OCI-M2 (cell line): Measurements from ENCODE around the gene ZNF428.
"Not testable (repeated sequence)": the region's sequence is repeated elsewhere in the genome, so short reads cannot be mapped to it uniquely, and the experiment has no call there.

Source experiments
- DNase-seq: peaks from one replicate; lab custom pipeline; 2025; ENCODE audit not compliant: unreplicated experiment; lab: John Stamatoyannopoulos, UW

The ZNF428 gene

DNA sequence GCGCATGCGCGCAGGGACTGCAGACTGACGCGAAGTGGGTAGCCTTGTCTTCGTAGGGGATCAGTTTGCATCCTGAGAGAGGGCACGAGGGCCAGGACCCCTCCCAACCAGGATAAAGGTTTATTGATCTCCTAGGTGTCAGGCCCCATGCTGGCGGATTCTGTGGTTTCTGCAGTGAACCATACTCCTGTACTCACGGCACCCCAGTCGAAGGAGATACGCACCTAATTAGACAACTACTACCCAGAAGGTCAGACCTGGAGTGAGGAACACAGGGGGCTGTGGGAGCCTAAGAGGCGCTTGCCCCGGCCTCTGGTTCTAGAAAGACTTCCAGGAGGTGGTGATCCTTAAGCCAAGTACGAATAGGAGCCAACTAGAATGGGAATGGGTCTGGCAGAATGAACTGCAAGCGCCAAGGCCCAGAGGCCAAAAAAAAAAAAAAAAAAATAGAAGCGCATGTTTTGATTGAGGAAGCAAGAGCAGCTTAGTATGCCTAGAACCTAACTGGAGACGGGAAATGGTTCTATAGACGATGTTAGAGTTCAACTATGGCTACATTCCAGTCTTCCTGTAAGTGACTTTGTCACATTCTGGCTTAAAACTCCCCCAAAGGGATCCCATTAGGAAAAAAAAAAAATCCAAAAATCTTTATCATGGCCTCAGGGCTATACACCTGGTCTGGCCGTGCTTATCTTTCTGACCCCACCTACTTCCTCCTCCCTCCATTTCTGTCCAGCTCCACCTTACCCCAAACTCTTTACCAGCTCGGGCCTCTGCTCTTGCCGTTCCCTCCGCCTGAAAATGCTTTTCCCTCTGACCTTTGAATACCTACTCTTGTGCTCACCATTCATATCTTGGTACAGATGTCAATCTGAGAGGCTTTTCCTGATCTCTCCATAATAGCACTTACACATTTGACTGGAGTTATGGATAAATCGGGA is 902 bp upstream of the ZNF428 start:
- DNase-seq = no peak

GRCh38 chr19:43618921-43619261 is 538 bp downstream of the ZNF428 start:
- DNase-seq = peak; percentile 41

DNA sequence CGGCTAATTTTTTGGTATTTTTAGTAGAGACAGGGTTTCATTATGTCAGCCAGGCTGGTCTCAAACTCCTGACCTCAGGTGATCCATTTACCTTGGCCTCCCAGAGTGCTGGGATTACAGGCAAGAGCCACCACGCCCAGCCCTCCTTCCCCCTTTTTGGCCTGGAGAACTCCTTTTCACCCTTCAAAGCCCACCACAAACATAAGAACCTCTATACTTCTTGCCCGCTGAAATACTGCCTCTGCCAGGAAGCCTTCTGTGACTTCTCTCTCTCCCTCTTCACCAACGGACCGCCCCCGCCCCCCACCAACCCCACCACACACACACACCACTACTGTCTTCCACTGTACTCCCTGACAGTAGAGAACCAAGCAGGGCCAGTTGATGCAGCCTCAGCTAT is 2.5 kb downstream of the ZNF428 start:
- DNase-seq = no peak

DNA sequence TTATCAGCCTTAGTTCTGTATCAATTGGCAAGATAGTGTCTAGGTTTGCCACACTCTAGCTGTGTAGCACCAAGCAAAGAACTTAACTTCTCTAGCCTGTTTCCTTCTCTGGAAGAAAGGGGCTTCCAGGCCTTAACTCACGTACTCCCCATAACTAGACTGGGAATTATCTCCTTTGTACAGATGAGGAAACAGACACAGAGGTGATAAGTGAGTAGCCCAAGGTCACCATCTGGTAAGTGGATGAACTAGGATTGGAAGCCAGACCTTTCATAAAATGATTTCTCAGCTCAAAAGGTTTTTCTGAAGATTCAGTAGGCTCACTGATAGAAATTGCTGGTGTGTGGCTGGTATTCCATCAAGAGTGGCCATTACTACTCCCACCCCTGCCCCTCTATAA is 3.1 kb downstream of the ZNF428 start:
- DNase-seq = no peak

DNA sequence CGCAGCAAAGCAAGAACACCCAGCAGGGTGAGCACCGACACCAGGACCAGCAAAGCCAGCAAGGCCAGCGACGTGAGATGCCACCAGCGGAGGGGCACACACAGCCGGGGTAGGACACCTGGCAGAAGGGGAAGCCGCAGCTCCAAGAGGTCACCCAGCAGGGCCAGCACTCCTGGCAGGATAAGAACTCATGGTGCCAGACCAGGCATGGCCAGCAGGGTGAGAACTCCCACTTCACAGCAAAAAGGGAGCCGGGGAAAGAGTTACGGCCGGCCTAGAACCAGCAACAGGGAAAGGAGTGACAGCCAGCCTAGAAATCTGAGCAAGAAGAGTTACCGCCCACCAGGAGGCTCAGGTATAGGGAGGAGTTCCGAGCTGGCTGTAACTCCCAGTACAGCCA is 7.1 kb downstream of the ZNF428 start:
- DNase-seq = no peak

DNA sequence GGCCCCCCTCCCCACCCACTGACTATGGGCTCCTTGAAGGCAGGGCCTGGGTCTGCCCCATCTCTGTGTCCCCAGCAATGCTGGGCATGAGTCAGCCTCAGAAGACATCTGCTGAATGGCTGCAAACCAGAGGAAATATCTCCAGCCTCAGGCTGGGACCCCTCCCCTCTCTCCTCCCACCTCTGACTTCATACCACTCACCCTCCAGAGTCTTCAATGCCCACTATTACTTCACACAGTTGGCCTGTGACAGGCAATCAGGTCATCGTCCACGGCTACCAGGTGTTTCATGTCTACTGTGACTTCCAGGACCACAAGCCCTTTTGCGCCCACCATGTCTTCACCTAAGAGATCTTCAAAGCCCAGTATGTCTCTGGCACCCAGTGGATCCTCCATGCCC is 7.6 kb downstream of the ZNF428 start, which contains the start of gene SRRM5:
TSS of gene SRRM5 (plus strand) at position 301 of the 400 bp plus-strand sequence. CDS start at position 335, 34 bp downstream.
- DNase-seq = no peak

DNA sequence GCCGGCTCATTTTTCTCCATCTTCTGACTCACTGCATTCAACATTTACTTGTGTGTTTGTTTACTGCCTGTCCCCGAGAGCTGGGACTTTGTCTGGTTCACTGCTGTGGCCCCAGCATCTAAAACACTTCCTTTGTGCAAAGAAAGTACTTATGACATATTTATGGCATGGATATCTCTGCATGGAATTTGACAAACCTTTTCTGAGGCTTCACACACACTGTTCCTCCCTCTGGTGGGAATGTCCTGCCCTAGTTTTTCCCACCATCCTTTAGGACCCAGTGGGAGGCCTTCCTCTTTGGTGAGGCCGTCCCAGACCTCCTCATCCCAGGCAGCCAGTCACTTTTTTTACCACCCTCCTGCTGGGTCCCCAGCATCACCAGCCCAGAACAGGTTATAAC is 8.9 kb downstream of the ZNF428 start:
- no peak for DNase-seq

GRCh38 chr19:43609872-43610271 is 9.6 kb downstream of the ZNF428 start:
- DNase-seq = no peak

GRCh38 chr19:43607238-43608205 is 11.9 kb downstream of the ZNF428 start:
- DNase-seq = no peak

DNA sequence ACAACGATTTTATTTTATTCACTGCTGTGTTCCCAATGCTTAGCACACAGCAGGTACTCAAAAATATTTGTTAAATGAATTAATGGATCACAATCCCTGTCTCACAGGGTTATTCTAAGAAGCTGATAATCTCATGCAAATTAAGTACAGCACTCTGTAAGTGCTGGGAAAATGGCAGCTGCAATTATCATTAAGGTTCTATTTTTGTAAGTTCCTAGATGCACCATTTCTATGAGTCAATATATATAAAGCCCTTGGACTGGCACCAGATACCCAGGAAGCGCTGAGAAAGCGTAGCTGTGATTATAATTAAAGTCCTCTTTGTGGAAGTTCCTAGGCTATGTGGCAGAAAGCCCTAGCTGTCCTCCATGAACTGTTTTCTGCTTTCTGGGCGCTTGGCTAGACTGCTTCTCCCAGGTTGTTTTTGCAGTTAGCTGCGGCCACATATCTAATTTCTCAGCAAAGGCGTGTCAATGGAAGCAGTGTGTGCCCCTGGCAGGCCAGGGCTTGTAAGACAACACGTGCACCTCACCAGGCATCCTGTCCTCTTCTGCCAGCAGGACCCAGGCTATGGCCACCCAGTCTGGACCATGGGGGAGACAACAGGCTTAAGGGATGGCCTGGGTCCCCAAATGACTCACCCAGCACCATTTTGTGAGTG is 12.7 kb downstream of the ZNF428 start:
- DNase-seq = no peak

GRCh38 chr19:43605875-43606568 is 13.4 kb downstream of the ZNF428 start:
- no peak for DNase-seq

- not testable (repeated sequence) for DNase-seq
These were observed 19.1 kb downstream of the ZNF428 start for GRCh38 chr19:43600326-43600725.

DNA sequence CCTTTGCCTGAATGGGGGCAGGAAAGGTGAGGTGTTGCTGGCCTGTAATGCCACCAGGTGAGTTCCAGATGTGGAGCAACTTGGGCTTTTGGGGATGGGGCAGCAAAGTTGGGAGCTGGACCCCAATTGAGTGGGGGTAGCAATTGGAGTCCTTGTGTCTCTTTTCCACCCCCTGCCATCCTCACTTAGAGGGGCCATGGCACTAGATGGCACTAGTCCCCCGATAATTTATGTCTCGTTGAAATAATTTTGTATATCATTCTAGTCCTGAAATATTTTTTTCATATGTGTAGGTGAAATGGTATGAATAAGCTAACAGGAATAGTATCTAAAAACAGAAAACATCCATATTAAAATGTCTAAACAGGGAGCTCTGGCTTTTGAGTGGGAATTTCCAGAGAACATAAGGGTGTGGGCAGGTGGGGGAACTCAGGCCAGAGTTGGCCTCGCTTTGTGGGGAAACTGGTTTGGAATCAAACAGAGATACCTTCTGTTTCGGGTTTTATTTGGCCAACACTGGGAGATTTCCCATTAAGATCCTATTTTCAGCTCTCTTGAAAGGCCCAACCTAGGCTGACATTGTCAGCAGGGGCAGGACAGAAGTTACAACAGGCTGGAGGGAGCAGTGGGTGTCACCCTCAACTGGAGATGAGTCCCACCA is 19.7 kb downstream of the ZNF428 start:
- no peak for DNase-seq

- no peak for DNase-seq
These were observed 20.8 kb downstream of the ZNF428 start for GRCh38 chr19:43598445-43599240.

DNA sequence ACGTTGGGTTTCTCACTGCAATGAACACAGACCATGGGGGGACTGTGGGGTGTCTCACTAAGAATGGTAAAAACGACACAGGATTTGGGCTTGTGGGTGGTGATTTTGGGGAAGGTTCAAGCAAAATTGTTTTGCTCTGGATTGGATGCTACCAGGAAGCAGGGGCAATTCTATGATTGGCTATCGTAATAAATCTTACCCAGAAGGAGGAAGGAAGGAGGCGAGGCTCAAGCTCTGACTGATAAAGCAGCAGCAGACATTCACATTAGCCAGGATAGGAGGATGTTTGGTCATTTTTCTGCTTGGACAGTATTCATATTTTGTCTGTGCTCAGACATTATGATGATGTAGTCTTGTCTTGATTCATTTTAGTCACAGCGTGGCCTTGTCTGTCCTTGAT is 21.6 kb downstream of the ZNF428 start:
- no peak for DNase-seq

DNA sequence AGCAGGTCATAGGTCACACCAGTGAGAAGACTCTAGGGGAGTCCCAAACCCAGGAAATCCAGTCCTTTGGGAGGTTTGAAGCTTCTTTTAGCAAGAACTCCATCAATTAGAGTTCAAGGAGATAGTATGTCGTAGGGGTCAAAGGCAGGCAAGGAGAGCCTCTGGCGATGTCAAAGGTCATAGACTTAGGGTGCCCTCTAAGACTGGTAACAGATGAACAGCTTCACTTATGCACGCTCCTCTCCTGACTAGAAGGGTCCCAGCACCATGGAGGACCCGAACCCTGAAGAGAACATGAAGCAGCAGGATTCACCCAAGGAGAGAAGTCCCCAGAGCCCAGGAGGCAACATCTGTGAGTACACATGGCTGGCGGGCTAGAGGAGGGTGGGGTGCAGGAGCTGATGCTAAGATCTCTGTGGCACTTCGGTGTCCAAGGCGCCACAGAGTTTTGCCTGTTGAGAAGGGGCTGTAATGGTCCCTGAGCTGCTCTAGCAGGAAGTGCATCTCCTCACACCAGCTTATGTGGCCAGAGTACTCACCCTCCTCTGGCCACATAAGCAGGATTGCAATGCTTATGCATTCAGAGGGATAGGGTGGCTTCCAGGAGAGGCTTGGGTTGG is 22.5 kb downstream of the ZNF428 start:
- no peak for DNase-seq

DNA sequence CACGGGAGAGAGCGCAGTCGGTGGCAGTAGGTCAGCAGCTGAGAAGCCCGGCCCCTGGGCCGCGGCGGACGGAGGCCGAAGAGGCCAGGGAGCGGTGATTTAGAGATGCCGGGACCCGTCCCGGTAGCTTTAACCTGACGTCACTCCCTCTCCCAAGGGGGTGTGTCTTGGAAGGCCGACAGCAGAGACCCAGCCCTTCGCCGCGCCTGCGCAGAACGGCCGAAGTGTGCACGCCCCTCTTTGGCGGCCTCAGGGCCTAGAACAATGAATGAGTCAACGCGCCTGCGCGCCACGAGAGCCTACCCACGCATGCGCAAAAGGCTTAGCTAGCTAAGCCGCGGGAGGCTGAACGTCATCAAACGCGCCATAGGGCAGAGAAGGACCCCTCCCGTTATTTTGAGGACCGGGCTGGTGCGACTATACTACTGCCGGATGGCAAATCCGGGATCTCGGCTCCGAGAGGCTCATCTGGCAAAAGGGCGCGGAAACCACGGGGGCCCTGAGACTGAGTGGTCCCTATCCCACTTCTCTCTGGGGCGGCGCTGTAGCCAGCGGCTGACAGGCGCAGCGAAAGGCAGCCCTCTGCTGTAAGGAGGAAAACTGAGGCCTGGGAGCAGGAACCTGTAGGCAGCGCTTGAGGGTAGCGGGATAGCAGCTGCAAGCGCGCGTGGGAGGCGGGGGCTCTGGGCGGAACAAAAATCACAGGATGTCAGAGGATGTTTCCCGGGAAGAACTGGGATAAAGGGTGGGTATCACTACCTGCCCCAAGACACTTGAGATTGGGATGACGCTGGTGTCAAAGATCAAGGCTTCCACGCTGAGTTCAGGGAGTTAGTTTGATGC is 23.2 kb downstream of the ZNF428 start, which contains the start of the genes IRGQ and ZNF576:
TSS of gene IRGQ (minus strand) at position 136 of the 843 bp plus-strand sequence. CDS start 796 bp downstream, outside the sequence.
TSS of gene ZNF576 (plus strand) at position 597 of the 843 bp plus-strand sequence. CDS start 514 bp downstream, outside the sequence.
- peak; percentile 94 for DNase-seq

DNA sequence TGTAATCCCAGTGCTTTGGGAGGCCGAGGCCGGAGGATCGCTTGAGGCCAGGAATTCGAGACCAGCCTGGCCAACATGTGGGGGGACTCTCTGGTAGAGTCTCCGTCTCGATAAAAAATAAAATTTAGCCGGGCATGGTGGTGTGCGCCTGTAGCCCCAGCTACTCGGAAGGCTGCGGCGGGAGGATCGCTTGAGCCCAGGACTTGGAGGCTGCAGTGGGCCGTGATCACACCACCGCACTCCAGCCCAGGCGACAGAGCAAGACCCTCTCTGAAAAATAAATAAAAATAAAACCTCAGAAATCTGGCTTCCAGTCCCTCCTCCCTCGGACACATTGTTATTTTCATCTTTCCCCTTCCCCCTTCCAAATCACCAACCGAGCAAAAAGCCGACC is 23.8 kb downstream of the ZNF428 start:
- DNase-seq = no peak
